GM18868 (cell line): ENCODE results near the gene CACNB2.

ENCODE experiments used
- ATAC-seq: cut with Tn5 transposase; IDR thresholded peaks from one replicate; pipeline ENCODE4 v1.9.1; 2021; ENCODE audit warnings: mild to moderate bottlenecking, moderate library complexity; ENCODE audit not compliant: unreplicated experiment

The CACNB2 gene

DNA sequence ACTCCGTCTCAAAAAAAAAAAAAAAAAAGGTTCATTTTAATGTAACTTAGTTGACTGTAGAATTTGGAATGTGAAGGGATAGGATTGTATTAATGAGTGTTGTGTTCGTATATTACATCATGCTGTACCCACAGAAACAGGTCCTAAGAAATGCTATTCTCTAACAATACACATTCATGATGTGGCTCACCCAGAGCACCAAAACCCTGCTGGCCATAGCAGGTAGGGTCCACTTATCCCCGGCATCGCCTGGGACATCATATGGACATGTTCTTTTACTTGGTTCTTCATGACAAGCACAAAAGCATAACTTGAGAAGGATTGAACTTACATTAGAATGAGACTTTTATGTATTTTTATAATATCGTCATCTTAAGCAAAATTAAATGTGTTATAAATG, 241.5 kb downstream of the CACNB2 start:
- ATAC-seq, result no peak

DNA sequence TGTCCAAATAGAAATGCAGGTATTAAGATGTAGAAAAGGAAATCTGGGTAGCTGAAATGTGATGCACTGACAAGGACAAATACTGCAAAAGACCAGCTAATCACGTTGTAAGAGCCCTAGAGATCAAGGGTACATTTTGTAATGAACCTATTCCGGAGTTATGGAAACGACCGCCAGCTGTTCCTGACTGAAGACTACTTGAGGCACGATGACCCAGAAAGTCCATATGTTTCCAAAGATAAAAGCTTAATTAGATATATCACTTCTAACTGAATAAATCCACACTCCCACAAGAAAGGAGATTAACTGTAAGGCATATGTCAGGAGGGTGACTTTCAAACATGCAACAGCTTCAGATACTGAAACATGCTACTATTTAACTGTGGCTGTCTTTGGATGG, 257.7 kb downstream of the CACNB2 start:
- ATAC-seq, result no peak

DNA sequence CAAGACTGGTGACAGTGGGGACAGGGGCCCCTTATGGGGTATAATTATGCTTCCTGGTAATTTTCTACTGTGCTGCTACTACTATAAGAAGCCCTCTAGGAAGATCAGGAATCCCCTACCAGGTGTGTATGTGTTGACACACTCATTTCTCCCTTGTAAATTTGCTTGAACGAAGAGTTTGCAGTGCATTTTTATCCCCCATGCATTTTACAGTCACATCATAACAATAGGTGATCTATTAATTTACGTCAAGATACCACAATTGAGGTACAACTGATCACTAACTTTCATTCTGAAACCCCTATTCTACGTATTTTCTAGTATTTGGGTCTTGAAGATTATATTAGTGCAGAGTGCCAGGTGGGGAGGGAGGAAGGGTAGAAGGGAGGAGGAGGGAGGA, 258.9 kb downstream of the CACNB2 start:
- ATAC-seq, result no peak

DNA sequence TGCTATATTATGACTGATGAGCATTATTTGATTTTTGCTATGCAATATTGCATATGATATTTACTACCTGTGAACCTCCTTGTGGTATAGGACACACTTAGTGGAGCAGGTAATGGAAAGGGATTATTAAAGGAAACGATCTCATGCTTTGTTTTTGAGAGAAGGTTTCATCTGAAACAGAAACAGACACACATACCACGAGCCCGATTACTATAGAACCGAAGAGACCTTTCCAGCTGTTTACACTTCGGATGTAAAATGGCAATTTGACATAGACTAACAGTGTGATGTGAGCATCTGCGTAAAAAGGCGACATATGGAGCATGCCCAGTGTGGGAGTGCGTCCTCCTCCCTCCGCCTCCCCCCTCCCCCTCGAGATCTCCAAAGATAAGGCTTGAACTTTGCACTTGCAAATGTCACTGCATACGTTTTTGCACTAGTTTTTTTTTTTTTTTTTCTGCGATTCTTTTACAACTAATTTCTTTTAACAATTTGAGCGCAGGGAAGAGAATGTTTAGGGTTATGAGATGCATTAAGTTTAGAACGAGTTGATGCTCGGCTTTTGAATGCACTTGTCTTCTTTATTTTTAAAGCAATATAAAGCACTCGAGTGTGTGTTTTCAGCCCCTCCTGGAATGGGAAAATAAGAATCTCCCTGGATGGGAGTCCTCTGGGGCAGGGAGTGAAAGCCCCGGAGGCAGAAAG, 260.1 kb downstream of the CACNB2 start:
- ATAC-seq, result no peak

DNA sequence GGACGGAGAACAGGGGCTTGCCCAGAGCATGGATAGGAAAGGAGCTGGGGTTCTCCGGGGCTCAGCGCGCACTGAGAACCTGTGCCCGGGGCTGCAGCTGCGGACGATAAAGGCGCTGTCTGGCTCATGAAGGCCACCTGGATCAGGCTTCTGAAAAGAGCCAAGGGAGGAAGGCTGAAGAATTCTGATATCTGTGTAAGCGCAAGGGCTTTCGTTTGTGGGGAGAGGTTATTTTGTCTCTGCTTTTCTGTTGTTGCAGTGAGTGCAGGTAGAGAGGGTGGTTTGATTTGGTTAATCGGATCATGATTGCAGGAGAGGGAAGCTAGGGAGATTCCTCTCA, 260.7 kb downstream of the CACNB2 start:
- no peak for ATAC-seq

DNA sequence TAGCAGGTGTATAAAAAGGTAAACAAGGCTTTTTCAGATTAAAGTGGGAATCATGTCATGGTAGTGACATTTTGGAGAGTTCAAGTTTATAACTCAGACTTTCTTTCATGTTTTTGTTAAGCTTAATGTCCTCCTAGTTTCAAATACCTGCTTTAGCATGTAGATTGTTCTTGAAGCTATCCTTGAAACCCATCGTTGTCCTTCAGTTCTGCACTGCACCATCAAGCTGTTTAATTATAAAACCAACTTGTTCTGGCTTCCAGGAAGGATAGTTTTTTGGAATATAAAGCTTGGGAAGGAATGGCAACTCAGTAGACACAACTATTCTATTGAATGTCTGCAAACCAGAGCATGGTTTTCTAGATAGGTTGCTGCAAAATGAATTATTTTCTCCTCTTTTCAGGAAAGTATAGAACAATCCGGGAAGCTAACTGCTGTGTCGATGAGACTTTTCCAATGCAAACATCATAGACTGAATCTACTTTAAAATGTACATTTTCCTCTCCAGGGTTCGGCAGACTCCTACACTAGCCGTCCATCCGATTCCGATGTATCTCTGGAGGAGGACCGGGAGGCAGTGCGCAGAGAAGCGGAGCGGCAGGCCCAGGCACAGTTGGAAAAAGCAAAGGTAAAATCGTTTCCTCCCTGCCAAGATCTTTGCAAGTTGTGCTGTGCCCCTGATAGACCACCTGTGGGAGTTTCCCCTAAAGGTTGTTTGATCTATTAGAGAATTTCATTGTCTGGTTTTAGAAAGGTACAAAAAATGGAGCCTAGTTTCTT, 261.4 kb downstream of the CACNB2 start:
- no peak for ATAC-seq

DNA sequence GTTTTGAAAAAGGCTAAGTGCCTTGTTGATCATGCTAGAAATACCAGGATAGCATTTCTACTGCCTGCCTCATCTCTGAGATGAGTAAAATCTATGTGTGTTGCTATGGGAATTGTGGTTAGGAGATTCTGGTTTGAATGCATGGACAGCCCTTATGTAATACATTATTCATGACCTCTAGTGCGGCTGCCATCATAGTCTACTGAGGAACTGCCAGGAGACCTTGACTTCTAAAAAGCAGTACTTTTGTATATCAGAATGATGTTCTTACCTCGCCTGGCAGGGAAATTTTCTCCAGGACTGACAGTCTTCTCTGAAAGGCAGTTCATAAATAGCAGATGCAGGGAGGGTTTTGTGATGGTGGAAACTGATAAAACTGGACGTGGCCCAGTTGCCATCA, 262.6 kb downstream of the CACNB2 start:
- ATAC-seq, result no peak

DNA sequence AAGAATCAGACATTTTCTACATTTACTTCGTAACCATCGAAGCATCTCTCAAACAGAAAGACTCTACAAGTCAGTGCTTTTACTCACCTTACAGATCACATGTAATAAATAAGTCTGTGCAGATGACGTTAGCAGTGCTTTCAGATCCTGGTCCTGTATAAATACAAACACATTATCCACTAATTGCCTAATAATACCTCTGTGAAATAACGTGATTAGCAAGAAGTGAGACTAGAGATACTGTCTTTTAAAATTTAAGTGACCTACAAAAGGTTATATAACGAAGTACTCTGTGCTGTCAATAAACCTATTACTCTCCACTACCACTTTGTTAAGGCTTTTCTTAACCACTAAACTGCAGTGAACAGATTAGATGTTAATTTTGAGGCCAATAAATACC, 264.3 kb downstream of the CACNB2 start:
- ATAC-seq, result no peak

DNA sequence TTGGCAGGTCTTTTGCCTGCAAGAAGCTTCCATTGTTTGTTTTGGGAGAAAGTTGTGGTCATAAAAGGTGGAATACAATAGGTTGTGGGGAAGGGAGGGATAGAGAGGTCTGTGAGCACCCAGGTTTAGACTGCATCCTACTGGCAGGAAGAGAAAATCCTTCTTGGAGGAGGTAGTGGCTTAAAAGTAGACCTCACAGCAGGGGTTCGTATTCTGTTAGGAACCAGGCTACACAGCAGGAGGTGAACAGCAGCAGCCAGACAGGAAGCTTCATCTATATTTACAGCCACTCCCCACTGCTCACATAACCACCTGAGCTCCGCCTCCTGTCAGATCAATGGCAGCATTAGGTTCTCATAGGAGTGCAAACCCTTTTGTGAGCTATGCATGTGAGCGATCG, 265.9 kb downstream of the CACNB2 start:
- no peak for ATAC-seq

DNA sequence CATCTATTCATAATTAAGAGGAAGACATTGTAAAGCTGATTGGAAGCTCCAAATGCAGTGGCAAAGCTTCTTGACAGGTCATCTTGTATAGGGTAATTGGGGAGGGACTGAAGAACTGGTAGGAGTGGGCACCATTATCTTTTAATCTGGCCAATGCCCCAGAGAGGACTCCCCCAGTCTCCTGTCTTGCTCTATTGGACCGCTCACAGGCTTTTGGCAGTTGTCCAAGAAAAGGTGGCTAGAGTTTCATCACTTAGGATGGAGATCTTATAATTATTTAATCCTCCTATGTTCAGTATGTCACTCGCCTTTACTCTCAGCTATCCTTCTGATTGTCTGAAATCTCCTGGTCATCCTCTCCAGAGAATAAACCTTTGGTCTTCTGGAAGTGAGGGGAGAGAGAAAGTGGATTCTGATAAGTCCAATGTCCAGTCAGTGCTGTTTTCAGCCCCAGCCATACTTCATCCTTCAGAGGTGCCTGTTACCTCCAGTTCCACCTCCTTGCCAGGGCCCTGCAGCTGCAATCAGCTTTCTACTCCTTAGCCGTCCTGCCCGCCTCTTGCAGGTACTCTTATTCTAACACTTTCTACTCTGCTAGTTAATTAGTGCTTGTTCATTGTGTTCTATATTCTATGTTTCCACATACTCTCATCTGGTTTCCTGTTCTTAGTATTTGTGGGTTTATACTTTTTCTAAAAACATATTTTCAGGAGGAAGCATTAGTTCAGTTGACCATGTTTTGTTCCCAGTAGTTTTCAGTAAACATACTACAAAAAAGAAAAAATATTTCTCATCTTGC, 269.6 kb downstream of the CACNB2 start:
- ATAC-seq, result no peak

DNA sequence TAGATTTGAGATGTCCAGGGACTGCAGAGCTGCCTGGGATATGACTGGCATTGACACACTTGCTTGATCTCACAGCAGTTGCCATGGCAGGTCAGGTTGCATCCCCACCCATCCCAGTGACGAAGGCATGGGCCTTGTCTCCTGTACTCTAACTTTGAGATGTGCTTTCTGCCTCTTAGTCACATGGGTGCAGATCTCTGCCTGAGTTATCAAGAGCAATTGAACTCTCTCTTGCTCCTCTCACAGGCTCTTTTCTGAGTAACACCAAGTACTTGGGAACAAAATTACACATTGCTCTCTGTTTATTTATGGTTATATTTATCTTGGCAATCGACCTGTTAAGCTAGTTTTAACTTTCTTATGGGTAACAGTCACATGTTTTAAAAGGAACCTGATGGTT, 273.8 kb downstream of the CACNB2 start:
- ATAC-seq, result no peak

DNA sequence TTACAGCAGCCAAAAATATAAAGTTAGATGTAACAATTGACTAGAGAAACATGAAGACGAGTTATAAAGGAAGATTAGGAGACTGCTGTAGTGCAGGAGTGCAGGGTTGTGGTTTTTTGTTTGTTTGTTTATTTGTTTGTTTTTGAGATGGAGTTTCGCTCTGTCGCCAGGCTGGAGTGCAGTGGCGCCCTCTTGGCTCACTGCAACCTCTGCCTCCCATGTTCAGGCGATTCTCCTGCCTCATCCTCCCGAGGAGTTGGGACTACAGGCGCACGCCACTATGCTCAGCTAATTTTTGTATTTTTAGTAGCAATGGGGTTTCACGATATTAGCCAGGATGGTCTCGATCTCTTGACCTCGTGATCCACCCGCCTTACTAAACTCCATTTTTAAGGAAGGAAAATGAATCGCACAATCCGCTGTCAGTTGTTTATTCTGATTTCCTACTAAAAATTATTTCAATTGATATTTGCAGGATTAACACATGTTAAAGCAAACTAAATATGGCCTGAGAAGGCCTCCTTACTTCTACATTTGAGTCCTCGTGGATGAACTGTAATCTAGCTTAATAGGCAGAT, 277.8 kb downstream of the CACNB2 start:
- ATAC-seq, result no peak

DNA sequence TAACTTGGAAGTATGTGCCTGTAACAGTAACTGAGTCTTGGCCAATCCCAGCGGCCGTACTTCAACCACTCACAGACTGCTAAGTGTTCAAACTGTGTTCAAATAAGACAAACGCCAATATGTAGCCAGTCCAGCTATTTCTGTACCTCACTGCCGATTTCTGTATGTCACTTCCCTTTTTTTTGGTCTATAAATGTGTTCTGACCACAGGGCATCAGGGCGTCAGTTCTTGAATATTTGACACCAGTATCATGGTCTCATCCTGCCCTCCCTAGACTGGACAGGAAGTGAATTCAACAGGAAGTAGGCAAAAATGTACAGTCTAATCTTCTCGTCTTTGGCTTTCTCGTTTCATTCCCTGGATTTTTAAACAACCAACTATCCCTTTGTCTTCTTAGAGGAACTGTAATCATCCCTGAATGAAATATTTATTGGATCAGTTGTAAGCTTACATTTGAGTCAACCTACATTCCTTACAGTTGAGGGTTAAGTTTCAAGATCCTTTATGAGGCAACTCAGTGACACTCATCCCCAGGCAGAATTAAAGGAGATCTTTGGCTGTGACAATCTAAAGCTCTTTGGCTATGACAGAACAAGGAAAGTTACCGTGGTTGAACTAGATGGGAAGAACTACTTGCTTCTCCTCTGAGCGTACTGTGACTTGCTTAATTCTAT, 278.5 kb downstream of the CACNB2 start:
- ATAC-seq, result peak; percentile 56

DNA sequence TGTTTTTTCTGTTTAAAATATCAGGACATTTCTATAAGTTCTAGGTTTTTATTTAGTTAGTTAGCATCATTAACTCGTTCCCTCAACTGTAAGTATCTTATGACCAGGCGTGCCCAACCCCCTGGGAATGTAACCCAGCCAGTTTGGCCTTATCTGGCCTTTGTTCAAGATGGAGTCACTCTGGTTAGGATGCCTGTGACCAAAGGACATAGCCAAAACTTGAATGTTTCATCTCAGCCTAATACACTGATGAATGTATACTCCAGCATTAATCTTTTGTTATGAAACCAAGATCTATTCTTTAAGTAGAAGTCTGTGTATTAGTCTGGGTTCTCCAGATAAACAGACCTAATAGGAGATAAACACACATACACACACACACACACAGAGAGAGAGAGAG, 279.7 kb downstream of the CACNB2 start:
- ATAC-seq, result no peak

DNA sequence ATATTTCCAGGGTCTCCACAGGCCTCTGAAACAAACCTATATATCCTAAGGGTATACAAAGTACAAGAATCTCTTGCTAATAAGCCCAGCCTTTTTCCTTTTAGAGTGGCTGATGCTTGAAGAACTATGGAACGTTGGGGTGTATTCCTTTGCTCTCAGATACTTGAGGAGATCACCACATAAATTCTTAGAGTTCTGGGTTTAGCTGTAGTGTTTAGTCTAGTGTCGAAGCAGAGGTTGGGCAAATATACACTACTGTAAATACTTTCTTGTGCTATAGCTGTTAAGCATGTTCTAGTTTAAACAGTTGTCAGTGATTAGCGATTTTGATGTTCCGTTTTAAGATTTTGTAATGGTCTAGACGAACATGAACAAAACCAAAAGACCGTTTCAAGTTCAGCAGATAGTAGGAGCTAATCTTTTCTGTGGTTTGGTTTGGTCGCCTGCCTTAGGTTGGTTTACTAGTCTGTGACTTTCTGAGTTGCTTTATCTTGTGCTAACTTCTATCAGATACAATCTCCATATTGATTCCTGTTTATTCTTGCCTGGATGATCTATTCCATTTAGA, 281.6 kb downstream of the CACNB2 start:
- no peak for ATAC-seq

DNA sequence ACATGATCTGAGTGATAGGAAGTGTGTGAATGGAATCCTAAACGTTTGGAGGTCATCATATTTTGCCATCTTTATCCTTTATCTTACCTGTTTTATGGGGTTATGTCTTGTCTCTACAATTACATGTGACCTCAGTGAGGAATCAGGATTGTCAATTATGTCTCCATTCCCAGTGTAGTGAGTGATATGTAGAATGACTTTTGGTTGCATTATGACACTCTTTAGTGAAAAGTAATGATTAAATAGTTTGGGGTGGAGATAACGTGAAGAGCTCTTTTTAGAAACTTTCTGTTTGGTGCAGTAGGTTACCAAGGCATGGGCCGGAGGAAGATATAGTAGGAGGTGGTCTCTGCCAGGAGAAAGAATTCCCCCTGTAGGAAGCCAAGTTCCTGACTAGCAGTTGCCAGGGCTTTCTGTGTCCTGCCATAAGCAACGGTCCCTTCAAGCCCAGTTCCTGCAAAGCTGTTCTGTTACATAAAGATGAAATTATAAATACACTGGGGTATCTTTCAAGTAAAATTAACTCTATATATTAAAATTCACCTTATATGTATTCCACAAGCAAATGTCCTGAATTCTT, 282.9 kb downstream of the CACNB2 start:
- ATAC-seq, result no peak

DNA sequence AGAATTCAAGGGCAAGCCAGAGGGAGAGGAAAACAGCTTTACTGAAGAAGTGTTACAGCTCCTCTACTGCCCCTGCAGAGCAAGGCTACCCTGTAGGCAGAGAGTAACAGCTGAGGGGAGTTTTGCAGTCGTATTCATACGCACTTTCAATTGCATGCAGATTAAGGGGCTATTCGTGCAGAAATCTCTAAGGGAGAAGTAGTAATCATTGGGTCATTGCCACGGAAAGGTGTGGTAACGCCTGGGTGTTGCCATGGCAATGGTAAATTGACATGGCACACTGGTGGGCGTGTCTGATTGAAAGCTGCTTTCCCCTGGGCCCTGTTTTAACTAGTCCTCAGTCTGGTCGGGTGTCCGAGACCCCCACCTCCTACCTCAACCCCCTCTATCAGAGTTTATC, 284.0 kb downstream of the CACNB2 start:
- no peak for ATAC-seq

DNA sequence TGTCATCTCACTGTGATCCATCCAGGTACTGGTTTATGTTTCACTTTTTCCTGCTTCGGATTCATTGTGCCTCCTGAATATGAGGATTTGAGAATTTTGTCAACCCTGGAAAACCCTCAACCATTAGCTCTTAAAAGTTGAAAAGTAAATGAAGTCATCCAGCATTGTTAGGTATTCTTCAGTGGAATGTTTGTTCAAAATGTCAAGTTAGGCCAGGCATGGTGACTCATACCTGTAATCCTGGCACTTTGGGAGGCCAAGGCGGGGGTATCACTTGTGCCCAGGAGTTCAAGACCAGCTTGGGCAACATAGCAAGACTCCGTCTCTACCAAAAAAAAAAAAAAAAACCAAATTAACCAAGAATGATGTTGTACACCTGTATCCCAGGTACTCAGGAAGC, 289.1 kb downstream of the CACNB2 start:
- ATAC-seq, result no peak

DNA sequence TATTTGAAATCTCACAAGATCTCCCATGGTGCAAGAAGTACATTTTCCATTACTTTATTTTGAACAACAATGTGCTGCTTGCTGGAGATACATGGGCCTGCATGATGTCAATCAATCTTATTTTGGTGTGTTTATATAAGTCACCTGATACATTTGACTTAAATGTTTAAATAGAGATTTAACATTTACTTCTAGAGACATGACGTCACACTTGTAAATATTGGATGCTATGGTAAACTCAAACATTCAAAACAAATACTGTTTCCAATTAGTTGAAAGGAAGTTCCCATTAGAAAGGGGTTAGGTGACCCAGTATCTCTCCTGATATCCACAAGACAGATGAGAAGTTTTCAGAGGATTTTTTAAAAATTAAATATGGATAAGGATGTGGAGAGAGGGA, 296.7 kb downstream of the CACNB2 start:
- ATAC-seq, result no peak

DNA sequence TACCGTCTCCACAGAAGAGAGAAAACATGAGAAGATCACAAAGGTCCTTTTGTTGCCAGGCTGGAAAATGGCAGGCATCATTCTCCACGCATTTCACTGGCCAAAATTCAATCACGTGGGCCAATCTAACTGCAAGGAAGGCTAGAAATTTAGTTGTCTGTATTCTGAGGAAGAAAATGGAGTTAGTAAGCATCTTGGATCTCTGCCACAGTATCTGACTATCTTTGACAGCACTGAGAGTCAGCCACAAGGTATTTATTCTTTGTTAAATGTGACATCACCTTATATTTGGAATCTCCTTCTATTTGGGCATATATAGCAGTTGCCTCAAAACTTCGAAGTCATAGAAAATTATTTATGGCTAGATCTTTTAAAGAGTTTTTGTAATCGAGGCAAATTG, 297.3 kb downstream of the CACNB2 start:
- ATAC-seq, result no peak
